Keratinocyte (primary cell): ENCODE measurements around the gene TBC1D25. TPM values are rescaled to one million over a fixed set of nuclear protein-coding genes. Genes with fewer than 3 reads are reported as not detected.
A peak's percentile ranks its signal among the peaks of the same experiment; 100 is the strongest.
"Not testable (repeated sequence)": the region's sequence is repeated elsewhere in the genome, so short reads cannot be mapped to it uniquely, and the experiment has no call there.

Experiments
- DNase-seq: peaks from one replicate; pipeline ENCODE4 v3.0.0-alpha.2; 2011; ENCODE audit warnings: low read depth, missing footprints, low spot score
- FAIRE-seq: peaks from 2 replicates; lab custom pipeline; 2011; peaks lifted over from hg19 to GRCh38; lab: Jason Lieb, UNC
- H2AFZ ChIP-seq: 2 replicates; pipeline ENCODE4 v1.6.0; 2012; ENCODE audit warnings: low read length, control low read depth, inconsistent platforms; ENCODE audit not compliant: control insufficient read depth
- H3K27ac ChIP-seq: 2 replicates; pipeline ENCODE4 v1.5.1; 2011; ENCODE audit warnings: low read length; ENCODE audit not compliant: control insufficient read depth, insufficient read depth
- H3K27me3 ChIP-seq: 3 replicates; pipeline ENCODE4 v1.6.0; 2011; ENCODE audit warnings: low read length; ENCODE audit not compliant: control insufficient read depth, insufficient read depth; ENCODE audit errors: extremely low read depth
- H3K36me3 ChIP-seq, 2 experiments: 2 replicates in 1 of 2; 3 replicates in 1 of 2; pipeline ENCODE4 v1.5.1; 2011; ENCODE audit warnings: low read length in 2 of 2, mild to moderate bottlenecking in 1 of 2; ENCODE audit not compliant: control insufficient read depth in 2 of 2, insufficient read depth in 2 of 2; ENCODE audit errors: extremely low read depth in 1 of 2
- H3K4me1 ChIP-seq: 3 replicates; pipeline ENCODE4 v1.5.1; 2011; ENCODE audit warnings: low read length; ENCODE audit not compliant: control insufficient read depth, insufficient read depth; ENCODE audit errors: extremely low read depth
- H3K4me2 ChIP-seq: 3 replicates; pipeline ENCODE4 v1.6.0; 2011; ENCODE audit warnings: low read depth, low read length; ENCODE audit not compliant: control insufficient read depth, insufficient read depth; ENCODE audit errors: extremely low read depth
- H3K4me3 ChIP-seq, 3 experiments: fragments of 200-600 bp in 1 of 3; sonication (generic) in 1 of 3; 2 replicates in 2 of 3; 3 replicates in 1 of 3; pipeline ENCODE4 v1.5.1; 2011 to 2016; ENCODE audit warnings: low read length in 3 of 3, mild to moderate bottlenecking in 3 of 3, control low read depth in 2 of 3, inconsistent platforms in 1 of 3, low read depth in 1 of 3, mixed read lengths in 1 of 3, mixed run types in 1 of 3, moderate library complexity in 1 of 3; ENCODE audit not compliant: control insufficient read depth in 2 of 3, insufficient read depth in 2 of 3; ENCODE audit errors: extremely low read depth in 1 of 3
- H3K79me2 ChIP-seq: 2 replicates; pipeline ENCODE4 v1.6.0; 2012; ENCODE audit warnings: low read length; ENCODE audit not compliant: control insufficient read depth, insufficient read depth
- H3K9ac ChIP-seq: 3 replicates; pipeline ENCODE4 v1.6.0; 2011; ENCODE audit warnings: low read length; ENCODE audit not compliant: control insufficient read depth, insufficient read depth; ENCODE audit errors: extremely low read depth
- H3K9me1 ChIP-seq: 3 replicates; pipeline ENCODE4 v1.6.0; 2011; ENCODE audit warnings: low read length; ENCODE audit not compliant: control insufficient read depth, insufficient read depth; ENCODE audit errors: extremely low read depth
- H3K9me3 ChIP-seq: 2 replicates; pipeline ENCODE4 v1.5.1; 2012; ENCODE audit warnings: low read depth, low read length; ENCODE audit not compliant: control insufficient read depth
- H4K20me1 ChIP-seq: 3 replicates; pipeline ENCODE4 v1.6.0; 2011; ENCODE audit warnings: low read length; ENCODE audit not compliant: control insufficient read depth, insufficient read depth; ENCODE audit errors: extremely low read depth
- CTCF ChIP-seq, 3 experiments: IDR thresholded peaks in 1 of 3; conservative IDR thresholded peaks in 1 of 3; optimal IDR thresholded peaks in 1 of 3; 2 replicates in 2 of 3; 3 replicates in 1 of 3; pipeline versions ENCODE3 to v1.5.1; 2011; ENCODE audit warnings: low read length in 3 of 3, mild to moderate bottlenecking in 3 of 3, moderate library complexity in 2 of 3, control low read depth in 1 of 3, inconsistent platforms in 1 of 3; ENCODE audit not compliant: insufficient read depth in 2 of 3; ENCODE audit errors: extremely low read depth in 1 of 3
- EZH2 ChIP-seq: IDR thresholded peaks from one replicate; pipeline ENCODE4 v1.6.1; 2012; ENCODE audit warnings: inconsistent platforms, mild to moderate bottlenecking, low read length, moderate library complexity
- dilution Hi-C: fragments of 300-500 bp; cut with MboI; formaldehyde crosslinking; loops from one replicate; pipeline ENCODE4 v1.7.0; 2020; ENCODE audit warnings: low sequenced_read_pairs; ENCODE audit not compliant: extremely low pct_ligation_motif_present
- polyA plus RNA-seq, 5 experiments: library from polyadenylated mRNA; depleted of rRNA in 3 of 5; stranded (reverse) in 3 of 5; stranded (forward) in 1 of 5; unstranded in 1 of 5; fragments of >200 nt; gene quantifications; 1 replicate in 1 of 5; 2 replicates in 3 of 5; 3 replicates in 1 of 5; pipeline versions ENCODE4 v1.2.1 to v1.2.3, GENCODE V29; 2011 to 2012; ENCODE audit warnings: missing spikeins in 2 of 5, low read depth in 1 of 5, low replicate concordance in 1 of 5

Gene TBC1D25
- polyA plus RNA-seq, 1 donor (not counting 4 experiments of a cell fraction or from before 2014, with no cell fraction given): 9.2 TPM

GRCh38 chrX:48522291-48522690 is 17.2 kb upstream of the TBC1D25 start:
- dilution Hi-C loops: no loop called here
- H3K27me3 ChIP-seq: no peaks in the 10 kb centered on the region
- H3K4me3 ChIP-seq: peak overlapping the region; percentile 50 to 69 (median 68)
- H4K20me1 ChIP-seq: no peaks in the 10 kb centered on the region
- peaks cover 23% of the 10 kb centered on the region for H3K79me2 ChIP-seq
- no peak overlapping the region for H2AFZ ChIP-seq
- peak overlapping the region; percentile 74 for H3K9ac ChIP-seq
- peaks cover 2% of the 10 kb centered on the region for H3K9me3 ChIP-seq
- H3K9me1 ChIP-seq: no peaks in the 10 kb centered on the region
- H3K36me3 ChIP-seq: peaks cover 7 to 22% of the 10 kb centered on the region in 2 experiments
- peak overlapping the region; percentile 66 for H3K27ac ChIP-seq
- peaks cover 3% of the 10 kb centered on the region for H3K4me1 ChIP-seq
- FAIRE-seq (no peak), DNase-seq (no peak)
- H3K4me2 ChIP-seq: peak overlapping the region; percentile 75
- TF ChIP-seq EZH2 (no peak), CTCF (optimal IDR thresholded peaks at IDR 0.05 in 1 of 3, IDR thresholded peaks at IDR 0.05 in 1 of 3, conservative IDR thresholded peaks at IDR 0.05 in 1 of 3; ENCODE audit: extremely low read depth in 1 of 3, insufficient read depth in 2 of 3, low read length in 3 of 3) (no peak)

- FAIRE-seq: no peak
- H3K4me3 ChIP-seq: no peak overlapping the region
- dilution Hi-C loops: no loop called here
Measured at GRCh38 chrX:48523682-48524081, 15.8 kb upstream of the TBC1D25 start.

GRCh38 chrX:48525853-48526252 is 13.7 kb upstream of the TBC1D25 start:
- H2AFZ ChIP-seq, H3K9ac ChIP-seq, dilution Hi-C loops, FAIRE-seq, H4K20me1 ChIP-seq, H3K27me3 ChIP-seq, H3K4me3 ChIP-seq, H3K9me1 ChIP-seq, H3K4me2 ChIP-seq, H3K27ac ChIP-seq, DNase-seq, H3K4me1 ChIP-seq, H3K9me3 ChIP-seq: not testable (repeated sequence)
- H3K79me2 ChIP-seq: peaks cover 23% of the 10 kb centered on the region
- H3K36me3 ChIP-seq: peaks cover 9 to 24% of the 10 kb centered on the region in 2 experiments

More at GRCh38 chrX:48523682-48524081, 15.8 kb upstream of the TBC1D25 start:
- Histone ChIP-seq H2AFZ (no peak overlapping the region), H3K9me1 (no peaks in the 10 kb centered on the region), H3K9ac (no peak overlapping the region), H4K20me1 (no peaks in the 10 kb centered on the region), H3K27ac (no peak overlapping the region), H3K9me3 (peaks cover 2% of the 10 kb centered on the region), H3K4me1 (peaks cover 3% of the 10 kb centered on the region), H3K27me3 (no peaks in the 10 kb centered on the region), H3K36me3 (peaks cover 9 to 24% of the 10 kb centered on the region in 2 experiments), H3K4me2 (no peak overlapping the region), H3K79me2 (peaks cover 23% of the 10 kb centered on the region)
- TF ChIP-seq EZH2: no peak
- no peak for TF ChIP-seq CTCF (optimal IDR thresholded peaks at IDR 0.05 in 1 of 3, IDR thresholded peaks at IDR 0.05 in 1 of 3, conservative IDR thresholded peaks at IDR 0.05 in 1 of 3; ENCODE audit: extremely low read depth in 1 of 3, insufficient read depth in 2 of 3, low read length in 3 of 3)
- no peak for DNase-seq
